Astrocyte (in vitro differentiated cells and primary cell): Measurements from ENCODE around the gene PPT1. TPM values are rescaled to one million over a fixed set of nuclear protein-coding genes. Genes with fewer than 3 reads are reported as not detected.

Experiments used
- DNase-seq: peaks from one replicate; pipeline ENCODE4 v3.0.0-alpha.2; 2010; ENCODE audit warnings: low read depth
- FAIRE-seq: peaks from 2 replicates; lab custom pipeline; 2011; peaks lifted over from hg19 to GRCh38; lab: Jason Lieb, UNC
- H2AFZ ChIP-seq: 2 replicates; pipeline ENCODE4 v1.6.0; 2012; ENCODE audit warnings: low read depth, low read length, inconsistent platforms
- H3K27ac ChIP-seq: 2 replicates; pipeline ENCODE4 v1.5.1; 2011; ENCODE audit warnings: low read depth, low read length, inconsistent platforms
- H3K27me3 ChIP-seq: 2 replicates; pipeline ENCODE4 v1.6.0; 2011; ENCODE audit warnings: low read length, inconsistent platforms; ENCODE audit not compliant: insufficient read depth
- H3K36me3 ChIP-seq: 2 replicates; pipeline ENCODE4 v1.5.1; 2011; ENCODE audit warnings: low read length, inconsistent platforms; ENCODE audit not compliant: insufficient read depth
- H3K4me1 ChIP-seq: 2 replicates; pipeline ENCODE4 v1.5.1; 2011; ENCODE audit warnings: low read length, inconsistent platforms; ENCODE audit not compliant: insufficient read depth
- H3K4me2 ChIP-seq: 2 replicates; pipeline ENCODE4 v1.6.0; 2012; ENCODE audit warnings: low read length, inconsistent platforms
- H3K4me3 ChIP-seq: 2 replicates; pipeline ENCODE4 v1.5.1; 2011; ENCODE audit warnings: low read depth, mild to moderate bottlenecking, low read length, inconsistent platforms; ENCODE audit not compliant: insufficient read depth
- H3K79me2 ChIP-seq: 2 replicates; pipeline ENCODE4 v1.6.0; 2012; ENCODE audit warnings: mild to moderate bottlenecking, low read length, inconsistent platforms; ENCODE audit not compliant: insufficient read depth
- H3K9ac ChIP-seq: 2 replicates; pipeline ENCODE4 v1.6.0; 2012; ENCODE audit warnings: mild to moderate bottlenecking, low read length, inconsistent platforms
- H3K9me3 ChIP-seq: 2 replicates; pipeline ENCODE4 v1.5.1; 2012; ENCODE audit warnings: low read depth, mild to moderate bottlenecking, low read length, inconsistent platforms; ENCODE audit not compliant: insufficient read depth
- H4K20me1 ChIP-seq: 2 replicates; pipeline ENCODE4 v1.6.0; 2012; ENCODE audit warnings: low read length, inconsistent platforms; ENCODE audit not compliant: insufficient read depth
- H3K27ac Mint-ChIP-seq: one replicate; pipeline ENCODE4 v1.8.0; 2021; ENCODE audit warnings: mild to moderate bottlenecking, mixed read lengths; ENCODE audit not compliant: unreplicated experiment
- H3K27me3 Mint-ChIP-seq: one replicate; pipeline ENCODE4 v1.8.0; 2021; ENCODE audit warnings: low read depth, mixed read lengths; ENCODE audit not compliant: unreplicated experiment
- H3K36me3 Mint-ChIP-seq: one replicate; pipeline ENCODE4 v1.8.0; 2021; ENCODE audit warnings: low read depth, mixed read lengths; ENCODE audit not compliant: unreplicated experiment
- H3K4me1 Mint-ChIP-seq: one replicate; pipeline ENCODE4 v1.8.0; 2021; ENCODE audit warnings: low read depth, mixed read lengths; ENCODE audit not compliant: unreplicated experiment
- H3K4me3 Mint-ChIP-seq: one replicate; pipeline ENCODE4 v1.8.0; 2021; ENCODE audit warnings: mild to moderate bottlenecking, moderate library complexity, mixed read lengths; ENCODE audit not compliant: unreplicated experiment
- H3K9me3 Mint-ChIP-seq: one replicate; pipeline ENCODE4 v1.8.0; 2021; ENCODE audit warnings: mild to moderate bottlenecking, mixed read lengths; ENCODE audit not compliant: unreplicated experiment
- EZH2 ChIP-seq: IDR thresholded peaks from 2 replicates; pipeline ENCODE4 v1.6.1; 2012; ENCODE audit warnings: mild to moderate bottlenecking, low read length, inconsistent platforms; ENCODE audit not compliant: insufficient read depth
- total RNA-seq: library from RNA; stranded (reverse); gene quantifications from 2 replicates; pipeline ENCODE4 v1.2.1, GENCODE V29; 2021
- TF ChIP-seq, protein P1 (sequence below): IDR thresholded peaks from 2 replicates; pipeline ENCODE4 v1.5.1; 2011; ENCODE audit warnings: low read depth, mild to moderate bottlenecking, inconsistent platforms, low read length, moderate library complexity; ENCODE audit not compliant: insufficient read depth

The PPT1 gene
- total RNA-seq, 1 donor from 2014 or later, result 33.1 TPM

GRCh38 chr1:40114400-40114799 is 17.3 kb upstream of the PPT1 start:
- no peak overlapping the region for H3K9ac ChIP-seq
- DNase-seq (no peak), FAIRE-seq (peak; percentile 26)
- H3K27ac ChIP-seq, result no peak overlapping the region
- H2AFZ ChIP-seq, result no peak overlapping the region
- Mint-ChIP-seq H3K27me3 (peaks cover 47% of the 10 kb centered on the region), H3K9me3 (peaks cover 20% of the 10 kb centered on the region), H3K36me3 (no peaks in the 10 kb centered on the region), H3K4me3 (no peak overlapping the region), H3K4me1 (no peaks in the 10 kb centered on the region), H3K27ac (no peak overlapping the region)
- H3K4me2 ChIP-seq, result no peak overlapping the region
- TF ChIP-seq, protein P1, sequence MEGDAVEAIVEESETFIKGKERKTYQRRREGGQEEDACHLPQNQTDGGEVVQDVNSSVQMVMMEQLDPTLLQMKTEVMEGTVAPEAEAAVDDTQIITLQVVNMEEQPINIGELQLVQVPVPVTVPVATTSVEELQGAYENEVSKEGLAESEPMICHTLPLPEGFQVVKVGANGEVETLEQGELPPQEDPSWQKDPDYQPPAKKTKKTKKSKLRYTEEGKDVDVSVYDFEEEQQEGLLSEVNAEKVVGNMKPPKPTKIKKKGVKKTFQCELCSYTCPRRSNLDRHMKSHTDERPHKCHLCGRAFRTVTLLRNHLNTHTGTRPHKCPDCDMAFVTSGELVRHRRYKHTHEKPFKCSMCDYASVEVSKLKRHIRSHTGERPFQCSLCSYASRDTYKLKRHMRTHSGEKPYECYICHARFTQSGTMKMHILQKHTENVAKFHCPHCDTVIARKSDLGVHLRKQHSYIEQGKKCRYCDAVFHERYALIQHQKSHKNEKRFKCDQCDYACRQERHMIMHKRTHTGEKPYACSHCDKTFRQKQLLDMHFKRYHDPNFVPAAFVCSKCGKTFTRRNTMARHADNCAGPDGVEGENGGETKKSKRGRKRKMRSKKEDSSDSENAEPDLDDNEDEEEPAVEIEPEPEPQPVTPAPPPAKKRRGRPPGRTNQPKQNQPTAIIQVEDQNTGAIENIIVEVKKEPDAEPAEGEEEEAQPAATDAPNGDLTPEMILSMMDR, result no peak
- peaks cover 3% of the 10 kb centered on the region for H3K9me3 ChIP-seq
- H3K4me1 ChIP-seq, result no peaks in the 10 kb centered on the region
- peaks cover 11% of the 10 kb centered on the region for H3K27me3 ChIP-seq
- H3K36me3 ChIP-seq, result no peaks in the 10 kb centered on the region
- H3K4me3 ChIP-seq, result no peak overlapping the region
- H4K20me1 ChIP-seq, result no peaks in the 10 kb centered on the region
- H3K79me2 ChIP-seq, result no peaks in the 10 kb centered on the region

GRCh38 chr1:40110389-40110788 is 13.3 kb upstream of the PPT1 start:
- H3K4me3 ChIP-seq, result no peak overlapping the region
- Mint-ChIP-seq H3K36me3 (no peaks in the 10 kb centered on the region), H3K27ac (no peak overlapping the region), H3K4me3 (no peak overlapping the region), H3K4me1 (no peaks in the 10 kb centered on the region), H3K27me3 (peaks cover 28% of the 10 kb centered on the region), H3K9me3 (peaks cover 21% of the 10 kb centered on the region)
- no peak for TF ChIP-seq EZH2
- TF ChIP-seq, protein P1, result no peak
- H3K79me2 ChIP-seq, result no peaks in the 10 kb centered on the region
- H3K27me3 ChIP-seq, result peaks cover 2% of the 10 kb centered on the region
- H3K27ac ChIP-seq, result no peak overlapping the region
- H3K9me3 ChIP-seq, result peaks cover 3% of the 10 kb centered on the region
- no peak overlapping the region for H2AFZ ChIP-seq
- DNase-seq (no peak), FAIRE-seq (no peak)
- no peak overlapping the region for H3K9ac ChIP-seq
- no peaks in the 10 kb centered on the region for H4K20me1 ChIP-seq
- H3K36me3 ChIP-seq, result no peaks in the 10 kb centered on the region
- no peak overlapping the region for H3K4me2 ChIP-seq
- no peaks in the 10 kb centered on the region for H3K4me1 ChIP-seq

DNA sequence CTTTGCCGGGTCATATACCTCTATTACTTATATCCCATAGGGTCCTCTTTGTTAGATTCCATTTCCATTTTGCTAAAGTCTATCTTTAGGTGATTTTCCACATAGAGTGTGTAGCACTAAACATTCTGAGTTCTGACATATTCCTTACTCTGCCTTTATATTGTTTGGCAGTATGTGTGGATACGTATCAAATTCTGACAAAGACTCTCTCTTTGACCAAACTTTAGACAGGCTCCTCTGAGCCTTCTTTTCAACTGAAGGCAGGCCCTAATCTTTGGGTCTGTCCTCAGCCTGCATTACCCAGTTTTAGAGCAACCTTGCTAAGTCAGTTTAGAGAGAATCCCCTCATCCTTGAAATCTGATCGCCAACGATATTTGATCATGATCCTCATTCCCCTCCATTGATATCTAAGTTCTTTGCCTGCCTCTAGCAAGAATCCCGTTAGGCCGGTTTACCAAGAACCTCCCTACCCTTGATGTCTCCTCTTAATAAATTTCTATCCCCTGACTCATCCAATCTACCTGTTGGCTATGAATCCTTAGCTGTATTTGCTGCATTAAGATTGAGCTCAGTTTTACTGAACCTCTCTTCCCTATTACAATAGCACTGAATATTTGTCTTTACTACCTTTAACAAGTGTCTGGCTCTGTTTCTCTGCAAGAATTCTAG is 10.4 kb upstream of the PPT1 start:
- peaks cover 21% of the 10 kb centered on the region for H3K9me3 Mint-ChIP-seq
- H3K4me1 ChIP-seq, result no peaks in the 10 kb centered on the region
- H3K9ac ChIP-seq, result no peak overlapping the region
- H3K4me1 Mint-ChIP-seq, result no peaks in the 10 kb centered on the region
- H3K9me3 ChIP-seq, result peaks cover 5% of the 10 kb centered on the region
- H3K27me3 ChIP-seq, result peaks cover 2% of the 10 kb centered on the region
- H3K27ac ChIP-seq, result no peak overlapping the region
- H3K36me3 Mint-ChIP-seq, result no peaks in the 10 kb centered on the region
- no peak overlapping the region for H2AFZ ChIP-seq
- TF ChIP-seq EZH2, result no peak
- TF ChIP-seq, protein P1, result no peak
- H3K79me2 ChIP-seq, result no peaks in the 10 kb centered on the region
- no peak overlapping the region for H3K27ac Mint-ChIP-seq
- H3K4me3 ChIP-seq, result no peak overlapping the region
- FAIRE-seq (no peak), DNase-seq (no peak)
- no peaks in the 10 kb centered on the region for H3K36me3 ChIP-seq
- H3K4me2 ChIP-seq, result no peak overlapping the region
- no peaks in the 10 kb centered on the region for H4K20me1 ChIP-seq
- H3K27me3 Mint-ChIP-seq, result peaks cover 19% of the 10 kb centered on the region
- H3K4me3 Mint-ChIP-seq, result no peak overlapping the region
